OCI-LY7 (cell line): ENCODE data around the gene FAM170B. TPM values are rescaled to one million over a fixed set of nuclear protein-coding genes. Genes with fewer than 3 reads are reported as not detected.

Experiments
- BruUV-seq: library from RNA; stranded (reverse); fragments of 400-500 nt; replicated peaks from 2 replicates; lab custom pipeline; 2021; lab: Mats Ljungman, UMichigan
- CTCF ChIA-PET: fragments of 300-600 bp; sonication (Branson Sonifier 250); formaldehyde crosslinking; loops from one replicate; lab custom pipeline; 2022; ENCODE audit warnings: antibody characterized with exemption; ENCODE audit not compliant: unreplicated experiment; lab: Charles Lee
- POLR2A ChIA-PET: fragments of 300-600 bp; sonication (Branson Sonifier 250); formaldehyde crosslinking; loops from one replicate; lab custom pipeline; 2022; ENCODE audit warnings: antibody characterized with exemption; lab: Charles Lee
- DNase-seq: peaks from one replicate; pipeline ENCODE4 v3.0.0-alpha.2; 2015; ENCODE audit warnings: low spot score
- H2AFZ ChIP-seq: fragments of 200-600 bp; sonication (generic), shearing (Covaris generic); 2 replicates; pipeline ENCODE4 v1.6.1; 2014; ENCODE audit warnings: mild to moderate bottlenecking, antibody characterized with exemption, low read length, moderate library complexity
- H3K27ac ChIP-seq: fragments of 200-600 bp; sonication (generic); 2 replicates; pipeline ENCODE4 v1.5.1; 2014; ENCODE audit warnings: mixed run types, low read depth, mild to moderate bottlenecking, moderate library complexity, low read length, inconsistent platforms; ENCODE audit not compliant: poor library complexity, severe bottlenecking
- H3K36me3 ChIP-seq: fragments of 200-600 bp; sonication (generic); 2 replicates; pipeline ENCODE4 v1.6.1; 2014; ENCODE audit warnings: mild to moderate bottlenecking, antibody characterized with exemption, low read length, moderate library complexity, mixed read lengths; ENCODE audit not compliant: insufficient read depth
- H3K4me1 ChIP-seq: fragments of 200-600 bp; sonication (generic); 2 replicates; pipeline ENCODE4 v1.5.1; 2014; ENCODE audit warnings: mild to moderate bottlenecking, low read length; ENCODE audit not compliant: insufficient read depth, poor library complexity, severe bottlenecking
- H3K4me2 ChIP-seq: fragments of 200-600 bp; sonication (generic); 2 replicates; pipeline ENCODE4 v1.6.1; 2014; ENCODE audit warnings: mild to moderate bottlenecking, low read length
- H3K4me3 ChIP-seq: fragments of 200-600 bp; sonication (generic); 2 replicates; pipeline ENCODE4 v1.5.1; 2014; ENCODE audit warnings: mild to moderate bottlenecking, low read depth, low read length; ENCODE audit not compliant: poor library complexity, severe bottlenecking
- H3K79me2 ChIP-seq: fragments of 200-600 bp; sonication (generic); 2 replicates; pipeline ENCODE4 v1.6.1; 2016; ENCODE audit warnings: low read depth, mild to moderate bottlenecking, low read length, moderate library complexity, mixed read lengths; ENCODE audit not compliant: insufficient read depth
- H3K9me2 ChIP-seq: fragments of 200-600 bp; sonication (generic); 2 replicates; pipeline ENCODE4 v1.6.1; 2016; ENCODE audit warnings: mild to moderate bottlenecking, low read length, mixed read lengths; ENCODE audit not compliant: insufficient read depth
- H3K9me3 ChIP-seq: fragments of 200-600 bp; sonication (generic); 2 replicates; pipeline ENCODE4 v1.6.1; 2014; ENCODE audit warnings: mild to moderate bottlenecking, mixed run types, low read length, mixed read lengths
- H4K20me1 ChIP-seq: fragments of 200-600 bp; sonication (generic); 2 replicates; pipeline ENCODE4 v1.6.1; 2014; ENCODE audit warnings: mild to moderate bottlenecking, antibody characterized with exemption, low read length, moderate library complexity, mixed read lengths; ENCODE audit not compliant: insufficient read depth
- CTCF ChIP-seq: fragments of 200-600 bp; sonication (generic); conservative IDR thresholded peaks from 2 replicates; pipeline ENCODE4 v1.5.1; 2014; ENCODE audit warnings: mild to moderate bottlenecking, antibody characterized with exemption, low read length, moderate library complexity, mixed read lengths
- EZH2phosphoT487 ChIP-seq: fragments of 200-600 bp; sonication (generic); IDR thresholded peaks from 2 replicates; pipeline ENCODE4 v1.6.1; 2018; ENCODE audit warnings: low read depth, borderline replicate concordance, mild to moderate bottlenecking, mixed run types, antibody characterized with exemption, low read length, moderate library complexity, mixed read lengths
- intact Hi-C: fragments of 100-400 bp; cut with micrococcal nuclease; formaldehyde crosslinking; loops from one replicate; pipeline ENCODE4 v1.10.0; 2022; ENCODE audit not compliant: unreplicated experiment
- total RNA-seq, 2 experiments: library from RNA; depleted of rRNA in 1 of 2; stranded (reverse); fragments of >200 nt in 1 of 2; shearing (Covaris generic) in 1 of 2; gene quantifications; 2 replicates each; pipeline ENCODE4 v1.2.3, GENCODE V29; 2014 to 2022

FAM170B gene
- total RNA-seq, 2 experiments from 2014 or later = 0.23 to 0.38 TPM

DNA sequence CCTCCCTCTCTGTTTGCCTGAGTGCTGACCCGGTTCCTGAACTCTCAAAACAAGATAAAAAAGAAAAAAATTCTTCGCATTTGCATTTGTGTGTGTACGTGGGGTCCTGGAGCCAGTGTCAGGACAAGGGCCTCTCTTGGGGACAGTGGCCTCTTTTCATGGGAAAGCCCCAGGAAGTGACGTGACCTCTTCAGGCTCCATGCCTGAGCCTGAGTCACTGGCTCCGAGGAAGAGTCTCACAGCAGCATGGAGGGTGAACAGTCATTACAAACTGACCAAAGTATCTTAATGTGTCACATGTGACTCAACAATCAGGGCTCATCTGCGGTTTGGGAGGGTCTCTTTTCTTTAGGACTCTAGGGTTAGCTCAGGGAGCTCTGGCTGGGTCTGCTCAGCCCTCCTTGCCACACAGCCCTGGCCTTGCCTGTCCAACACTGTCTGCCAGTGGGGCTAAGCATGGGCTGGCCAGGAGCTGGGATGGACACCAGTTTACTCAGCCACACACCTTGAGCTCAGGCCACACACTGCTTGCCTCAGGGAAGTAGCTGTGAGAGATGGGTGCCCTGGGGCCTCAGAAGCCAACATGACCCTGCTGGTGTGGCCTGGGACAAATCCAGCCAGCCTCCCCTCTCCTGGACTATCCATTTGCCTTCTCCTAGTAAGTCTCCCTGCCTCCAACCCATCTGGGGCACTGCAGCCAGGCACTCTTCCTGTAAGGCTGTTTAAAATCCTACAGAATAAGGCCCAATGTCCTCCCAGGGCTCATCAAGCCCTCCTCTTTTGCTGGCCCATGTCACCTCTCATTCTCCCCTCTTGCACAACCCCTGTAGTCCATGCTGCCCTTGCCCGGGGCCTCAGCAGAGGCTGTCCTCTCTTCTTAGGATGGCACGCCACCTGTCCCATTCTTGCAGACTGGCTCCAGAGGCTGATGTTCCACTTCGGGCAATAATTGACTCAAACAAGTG, 43.9 kb upstream of the FAM170B start:
- Histone ChIP-seq H3K27ac (no peak overlapping the region), H3K4me3 (no peak overlapping the region), H3K4me2 (no peak overlapping the region), H3K4me1 (peaks cover 22% of the 10 kb centered on the region), H2AFZ (peak overlapping the region; percentile 36; the same call in 1 of the 2 replicates), H3K9me3 (no peaks in the 10 kb centered on the region), H3K9me2 (no peaks in the 10 kb centered on the region), H4K20me1 (no peaks in the 10 kb centered on the region), H3K79me2 (no peaks in the 10 kb centered on the region), H3K36me3 (no peaks in the 10 kb centered on the region)
- intact Hi-C loops = no loop called here
- no peak for TF ChIP-seq CTCF
- no peak for TF ChIP-seq EZH2phosphoT487
- BruUV-seq = no TSS peak
- DNase-seq = no peak
- ChIA-PET POLR2A (interaction anchor here (0.6 to 1.0 kb wide), 2 partner anchors 10 to 13 kb away, joined by 3 read pairs; no protein-coding TSS in a partner anchor), CTCF (no interaction called here)

DNA sequence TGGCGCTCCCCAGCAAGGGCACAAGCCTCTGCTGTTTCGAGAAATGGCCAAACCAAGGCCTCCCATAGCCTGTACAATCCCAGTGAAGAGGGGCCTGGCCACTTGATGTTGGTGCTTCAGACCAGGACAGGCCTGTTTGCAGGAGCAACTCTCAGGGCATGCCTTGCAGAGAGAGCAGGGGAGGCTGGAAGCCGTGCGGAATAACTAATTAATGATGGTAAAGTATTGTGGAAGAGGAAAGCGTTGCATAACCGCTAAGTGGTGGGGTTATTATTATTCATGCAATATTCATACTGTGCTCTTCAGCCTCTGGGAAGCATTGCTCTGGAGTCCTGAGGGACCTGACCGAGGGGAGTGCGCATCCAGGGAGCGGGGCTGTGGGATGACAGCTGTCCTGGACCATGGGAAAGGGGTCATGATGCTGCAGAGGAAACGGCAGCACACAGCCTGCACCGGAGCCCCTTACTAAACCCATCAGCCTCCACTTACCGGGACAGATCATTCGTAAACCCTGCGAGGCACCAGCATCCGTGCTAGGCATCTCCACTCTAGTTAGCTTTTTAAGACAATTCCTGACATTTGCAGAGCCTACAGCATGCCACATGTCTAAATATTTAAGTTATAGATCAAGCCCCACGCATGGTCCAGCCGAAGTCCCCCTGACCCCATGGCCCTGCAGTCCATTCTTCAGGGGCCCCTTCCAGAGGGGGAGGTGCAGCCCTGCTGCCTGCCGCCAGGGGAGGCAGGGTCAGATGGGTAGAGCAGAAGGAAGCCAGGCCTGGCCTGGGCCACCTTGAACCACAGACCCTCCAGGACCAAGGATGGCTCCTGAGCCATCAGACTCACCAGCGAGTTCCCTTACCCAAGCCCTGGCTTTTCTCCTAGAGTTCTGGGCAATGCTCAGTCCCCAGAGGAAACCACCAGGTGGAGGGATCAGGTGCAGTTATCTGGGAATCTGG, 42.8 kb upstream of the FAM170B start:
- H3K4me2 ChIP-seq = no peak overlapping the region
- H3K79me2 ChIP-seq = no peaks in the 10 kb centered on the region
- no peaks in the 10 kb centered on the region for H3K9me2 ChIP-seq
- no TSS peak for BruUV-seq
- no peak overlapping the region for H3K27ac ChIP-seq
- H3K4me1 ChIP-seq = peaks cover 33% of the 10 kb centered on the region
- DNase-seq = no peak
- TF ChIP-seq EZH2phosphoT487 = no peak
- TF ChIP-seq CTCF = no peak
- ChIA-PET POLR2A (interaction anchor here (0.6 kb wide), 1 partner anchor 9 kb away, joined by 3 read pairs; no protein-coding TSS in a partner anchor), CTCF (no interaction called here)
- no peaks in the 10 kb centered on the region for H4K20me1 ChIP-seq
- no peaks in the 10 kb centered on the region for H3K36me3 ChIP-seq
- peak overlapping the region; percentile 36; the same call in 1 of the 2 replicates for H2AFZ ChIP-seq
- intact Hi-C loops = no loop called here
- no peaks in the 10 kb centered on the region for H3K9me3 ChIP-seq
- no peak overlapping the region for H3K4me3 ChIP-seq
